WTC11 (cell line): Measurements from ENCODE around the gene DGLUCY. TPM values are rescaled to one million over a fixed set of nuclear protein-coding genes. Genes with fewer than 3 reads are reported as not detected.

Experiments
- ATAC-seq: fragments of 200-7000 bp; cut with Tn5 transposase; 2 replicates; pipeline ENCODE4 v1.10.0; 2021; ENCODE audit warnings: mild to moderate bottlenecking, moderate library complexity
- CTCF ChIA-PET: fragments of 300-600 bp; sonication (Branson Sonifier 250); formaldehyde crosslinking; loops from one replicate; lab custom pipeline; 2021; ENCODE audit warnings: antibody characterized with exemption; lab: Charles Lee
- POLR2A ChIA-PET: fragments of 350-600 bp; sonication (Branson Sonifier 250); formaldehyde crosslinking; loops from one replicate; lab custom pipeline; 2021; ENCODE audit warnings: antibody characterized with exemption; lab: Charles Lee
- DNase-seq: peaks from one replicate; pipeline ENCODE4 v3.0.0; 2021; ENCODE audit warnings: low spot score
- H3K27ac Mint-ChIP-seq: 2 replicates; pipeline ENCODE4 v1.8.0; 2021; ENCODE audit warnings: mixed read lengths
- H3K27me3 Mint-ChIP-seq: 2 replicates; pipeline ENCODE4 v1.8.0; 2021; ENCODE audit warnings: low read depth, mild to moderate bottlenecking, moderate library complexity, mixed read lengths
- H3K36me3 Mint-ChIP-seq: 2 replicates; pipeline ENCODE4 v1.8.0; 2021; ENCODE audit warnings: mixed read lengths
- H3K4me1 Mint-ChIP-seq: 2 replicates; pipeline ENCODE4 v1.8.0; 2022; ENCODE audit warnings: mixed read lengths
- H3K4me3 Mint-ChIP-seq: 2 replicates; pipeline ENCODE4 v1.8.0; 2021; ENCODE audit warnings: mild to moderate bottlenecking, moderate library complexity, mixed read lengths
- H3K9me3 Mint-ChIP-seq: 2 replicates; pipeline ENCODE4 v1.8.0; 2021; ENCODE audit warnings: mixed read lengths
- AFF4 ChIP-seq: sonication (generic); formaldehyde crosslinking; IDR thresholded peaks from 2 replicates; pipeline ENCODE4 v1.8.1; 2023; ENCODE audit warnings: mild to moderate bottlenecking, missing genetic modification reagents, borderline replicate concordance
- ARID4B ChIP-seq: sonication (generic); formaldehyde crosslinking; IDR thresholded peaks from 2 replicates; pipeline ENCODE4 v1.8.0; 2023; ENCODE audit warnings: missing genetic modification reagents, mild to moderate bottlenecking, borderline replicate concordance
- ATF1 ChIP-seq: sonication (generic); formaldehyde crosslinking; IDR thresholded peaks from 2 replicates; pipeline ENCODE4 v1.8.1; 2023; ENCODE audit warnings: mild to moderate bottlenecking, moderate library complexity, missing genetic modification reagents
- E2F5 ChIP-seq: sonication (generic); formaldehyde crosslinking; IDR thresholded peaks from 2 replicates; pipeline ENCODE4 v1.8.1; 2022; ENCODE audit warnings: mild to moderate bottlenecking, moderate library complexity, missing genetic modification reagents
- ELF4 ChIP-seq: sonication (generic); formaldehyde crosslinking; IDR thresholded peaks from 2 replicates; pipeline ENCODE4 v1.8.1; 2022; ENCODE audit warnings: low read depth, mild to moderate bottlenecking, moderate library complexity, missing genetic modification reagents
- ERG ChIP-seq: fragments of 250-450 bp; sonication (Bioruptor Pico); IDR thresholded peaks from 2 replicates; pipeline ENCODE4 v1.8.0; 2021; ENCODE audit warnings: mild to moderate bottlenecking
- ETV6 ChIP-seq: sonication (generic); formaldehyde crosslinking; IDR thresholded peaks from 2 replicates; pipeline ENCODE4 v1.8.1; 2022; ENCODE audit warnings: mild to moderate bottlenecking, missing genetic modification reagents
- JAZF1 ChIP-seq: fragments of 250-450 bp; sonication (Bioruptor Pico); IDR thresholded peaks from 2 replicates; pipeline ENCODE4 v1.9.0; 2021; ENCODE audit warnings: moderate library complexity, mild to moderate bottlenecking, inconsistent platforms
- JUN ChIP-seq: sonication (generic); formaldehyde crosslinking; IDR thresholded peaks from 2 replicates; pipeline ENCODE4 v1.8.0; 2023; ENCODE audit warnings: mild to moderate bottlenecking, missing genetic modification reagents
- NR3C1 ChIP-seq: sonication (generic); formaldehyde crosslinking; conservative IDR thresholded peaks from 2 replicates; pipeline ENCODE4 v1.8.1; 2023; ENCODE audit warnings: low read depth, mild to moderate bottlenecking, missing genetic modification reagents
- RELA ChIP-seq: sonication (generic); formaldehyde crosslinking; IDR thresholded peaks from 2 replicates; pipeline ENCODE4 v1.8.1; 2022; ENCODE audit warnings: missing genetic modification reagents, mild to moderate bottlenecking, borderline replicate concordance
- SOX15 ChIP-seq: fragments of 250-450 bp; sonication (Bioruptor Pico); IDR thresholded peaks from 2 replicates; pipeline ENCODE4 v1.9.0; 2021; ENCODE audit warnings: mild to moderate bottlenecking
- ZNF396 ChIP-seq: fragments of 250-450 bp; sonication (Bioruptor Pico); IDR thresholded peaks from 2 replicates; pipeline ENCODE4 v1.8.0; 2021; ENCODE audit warnings: mild to moderate bottlenecking, moderate library complexity, borderline replicate concordance
- ZNF423 ChIP-seq: fragments of 250-450 bp; sonication (Bioruptor Pico); IDR thresholded peaks from 2 replicates; pipeline ENCODE4 v2.1.2; 2022; ENCODE audit warnings: mild to moderate bottlenecking, moderate library complexity
- total RNA-seq: library from RNA; stranded (reverse); gene quantifications from 3 replicates; pipeline ENCODE4 v1.2.3, GENCODE V29; 2021
- TF ChIP-seq, protein P1 (sequence below): sonication (generic); formaldehyde crosslinking; IDR thresholded peaks from 2 replicates; pipeline ENCODE4 v1.8.1; 2022; ENCODE audit warnings: missing genetic modification reagents, borderline replicate concordance
- TF ChIP-seq, protein P2 (sequence below): sonication (generic); formaldehyde crosslinking; IDR thresholded peaks from 2 replicates; pipeline ENCODE4 v1.8.1; 2023; ENCODE audit warnings: mild to moderate bottlenecking, missing genetic modification reagents
- TF ChIP-seq, protein P3 (sequence below): sonication (generic); formaldehyde crosslinking; IDR thresholded peaks from 2 replicates; pipeline ENCODE4 v1.8.1; 2022; ENCODE audit warnings: low read depth, mild to moderate bottlenecking, moderate library complexity, missing genetic modification reagents, borderline replicate concordance

Gene DGLUCY
- total RNA-seq, 1 experiment from 2014 or later: 35.4 TPM

- POLR2A ChIA-PET: no interaction called here
- CTCF ChIA-PET: no interaction called here
- DNase-seq: no peak
- peaks cover 16% of the 10 kb centered on the region for H3K4me1 Mint-ChIP-seq
- no peak overlapping the region for H3K27ac Mint-ChIP-seq
- peaks cover 2% of the 10 kb centered on the region; the same call in 1 of the 2 replicates for H3K27me3 Mint-ChIP-seq
- peaks cover 16% of the 10 kb centered on the region for H3K9me3 Mint-ChIP-seq
- no peak for TF ChIP-seq ETV6
- no peak for TF ChIP-seq E2F5
- TF ChIP-seq, protein P1, sequence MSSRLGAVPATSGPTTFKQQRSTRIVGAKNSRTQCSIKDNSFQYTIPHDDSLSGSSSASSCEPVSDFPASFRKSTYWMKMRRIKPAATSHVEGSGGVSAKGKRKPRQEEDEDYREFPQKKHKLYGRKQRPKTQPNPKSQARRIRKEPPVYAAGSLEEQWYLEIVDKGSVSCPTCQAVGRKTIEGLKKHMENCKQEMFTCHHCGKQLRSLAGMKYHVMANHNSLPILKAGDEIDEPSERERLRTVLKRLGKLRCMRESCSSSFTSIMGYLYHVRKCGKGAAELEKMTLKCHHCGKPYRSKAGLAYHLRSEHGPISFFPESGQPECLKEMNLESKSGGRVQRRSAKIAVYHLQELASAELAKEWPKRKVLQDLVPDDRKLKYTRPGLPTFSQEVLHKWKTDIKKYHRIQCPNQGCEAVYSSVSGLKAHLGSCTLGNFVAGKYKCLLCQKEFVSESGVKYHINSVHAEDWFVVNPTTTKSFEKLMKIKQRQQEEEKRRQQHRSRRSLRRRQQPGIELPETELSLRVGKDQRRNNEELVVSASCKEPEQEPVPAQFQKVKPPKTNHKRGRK: no peak
- peaks cover 20% of the 10 kb centered on the region for H3K36me3 Mint-ChIP-seq
- no peak for ATAC-seq
- H3K4me3 Mint-ChIP-seq: no peak overlapping the region
Measured at GRCh38 chr14:91231446-91231845, 117.6 kb downstream of the DGLUCY start.

GRCh38 chr14:91232052-91232451 is 118.2 kb downstream of the DGLUCY start:
- H3K4me1 Mint-ChIP-seq: peaks cover 16% of the 10 kb centered on the region
- H3K27ac Mint-ChIP-seq: no peak overlapping the region
- H3K36me3 Mint-ChIP-seq: peaks cover 20% of the 10 kb centered on the region
- ATAC-seq (no peak), DNase-seq (no peak)
- H3K4me3 Mint-ChIP-seq: no peak overlapping the region
- ChIA-PET POLR2A (no interaction called here), CTCF (no interaction called here)
- peaks cover 2% of the 10 kb centered on the region; the same call in 1 of the 2 replicates for H3K27me3 Mint-ChIP-seq
- peaks cover 16% of the 10 kb centered on the region for H3K9me3 Mint-ChIP-seq
- no peak for TF ChIP-seq ELF4

DNA sequence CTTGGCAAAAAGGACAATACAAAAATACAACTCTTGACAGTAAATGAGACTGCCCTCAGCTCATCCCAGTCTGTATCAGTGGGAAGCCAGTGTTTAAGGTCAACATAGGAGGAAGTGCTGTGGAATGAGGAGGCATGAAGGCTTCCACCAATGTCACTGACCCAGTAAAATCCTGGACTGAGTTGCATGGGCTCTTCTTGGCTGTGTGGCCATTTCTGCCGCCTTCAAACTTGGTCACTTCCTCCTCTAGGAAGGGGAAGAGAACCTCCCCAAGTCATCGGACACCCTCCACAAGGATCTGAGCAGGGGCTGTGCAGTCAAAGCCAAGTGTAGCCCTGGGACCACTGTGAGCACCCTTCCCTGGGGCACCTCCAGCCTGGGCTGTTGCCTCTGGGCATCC is 118.7 kb downstream of the DGLUCY start:
- ATAC-seq: no peak
- Mint-ChIP-seq H3K36me3 (peaks cover 20% of the 10 kb centered on the region), H3K27ac (no peak overlapping the region), H3K4me3 (no peak overlapping the region), H3K27me3 (peaks cover 2% of the 10 kb centered on the region; the same call in 1 of the 2 replicates), H3K4me1 (peaks cover 16% of the 10 kb centered on the region), H3K9me3 (peaks cover 16% of the 10 kb centered on the region)
- no peak for DNase-seq
- ChIA-PET POLR2A (no interaction called here), CTCF (no interaction called here)
- TF ChIP-seq RELA (CRISPR knock-in tag) (no peak), NR3C1 (CRISPR knock-in tag) (no peak), SOX15 (CRISPR knock-in tag) (no peak), ERG (CRISPR knock-in tag) (no peak), JUN (CRISPR knock-in tag) (no peak), ZNF396 (CRISPR knock-in tag) (no peak), ZNF423 (CRISPR knock-in tag) (no peak), JAZF1 (no peak), AFF4 (no peak), ARID4B (CRISPR knock-in tag) (no peak), ATF1 (CRISPR knock-in tag) (no peak)
- TF ChIP-seq, protein P2, sequence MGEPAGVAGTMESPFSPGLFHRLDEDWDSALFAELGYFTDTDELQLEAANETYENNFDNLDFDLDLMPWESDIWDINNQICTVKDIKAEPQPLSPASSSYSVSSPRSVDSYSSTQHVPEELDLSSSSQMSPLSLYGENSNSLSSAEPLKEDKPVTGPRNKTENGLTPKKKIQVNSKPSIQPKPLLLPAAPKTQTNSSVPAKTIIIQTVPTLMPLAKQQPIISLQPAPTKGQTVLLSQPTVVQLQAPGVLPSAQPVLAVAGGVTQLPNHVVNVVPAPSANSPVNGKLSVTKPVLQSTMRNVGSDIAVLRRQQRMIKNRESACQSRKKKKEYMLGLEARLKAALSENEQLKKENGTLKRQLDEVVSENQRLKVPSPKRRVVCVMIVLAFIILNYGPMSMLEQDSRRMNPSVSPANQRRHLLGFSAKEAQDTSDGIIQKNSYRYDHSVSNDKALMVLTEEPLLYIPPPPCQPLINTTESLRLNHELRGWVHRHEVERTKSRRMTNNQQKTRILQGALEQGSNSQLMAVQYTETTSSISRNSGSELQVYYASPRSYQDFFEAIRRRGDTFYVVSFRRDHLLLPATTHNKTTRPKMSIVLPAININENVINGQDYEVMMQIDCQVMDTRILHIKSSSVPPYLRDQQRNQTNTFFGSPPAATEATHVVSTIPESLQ (CRISPR knock-in tag): no peak
- TF ChIP-seq, protein P3, sequence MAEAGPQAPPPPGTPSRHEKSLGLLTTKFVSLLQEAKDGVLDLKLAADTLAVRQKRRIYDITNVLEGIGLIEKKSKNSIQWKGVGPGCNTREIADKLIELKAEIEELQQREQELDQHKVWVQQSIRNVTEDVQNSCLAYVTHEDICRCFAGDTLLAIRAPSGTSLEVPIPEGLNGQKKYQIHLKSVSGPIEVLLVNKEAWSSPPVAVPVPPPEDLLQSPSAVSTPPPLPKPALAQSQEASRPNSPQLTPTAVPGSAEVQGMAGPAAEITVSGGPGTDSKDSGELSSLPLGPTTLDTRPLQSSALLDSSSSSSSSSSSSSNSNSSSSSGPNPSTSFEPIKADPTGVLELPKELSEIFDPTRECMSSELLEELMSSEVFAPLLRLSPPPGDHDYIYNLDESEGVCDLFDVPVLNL (CRISPR knock-in tag): no peak
